GM21723 (cell line): ENCODE results near the gene MAS1.
"Not testable (repeated sequence)": the region's sequence is repeated elsewhere in the genome, so short reads cannot be mapped to it uniquely, and the experiment has no call there.

Experiments used
- ATAC-seq: cut with Tn5 transposase; IDR thresholded peaks from one replicate; pipeline ENCODE4 v1.9.1; 2021; ENCODE audit warnings: mild to moderate bottlenecking, moderate library complexity; ENCODE audit not compliant: unreplicated experiment

MAS1 gene

GRCh38 chr6:159890792-159891191 is at the start of gene MAS1:
Gene MAS1, plus strand, starts transcription at chr6:159890988. Its CDS starts 15,968 bp downstream, at chr6:159906956.
- ATAC-seq = no peak

GRCh38 chr6:159842035-159842434 is 48.8 kb upstream of the MAS1 start:
- no peak for ATAC-seq

- no peak for ATAC-seq
These were observed 45.8 kb upstream of the MAS1 start for GRCh38 chr6:159844737-159845645.

- not testable (repeated sequence) for ATAC-seq
These were observed 42.2 kb upstream of the MAS1 start for GRCh38 chr6:159848552-159848951.

DNA sequence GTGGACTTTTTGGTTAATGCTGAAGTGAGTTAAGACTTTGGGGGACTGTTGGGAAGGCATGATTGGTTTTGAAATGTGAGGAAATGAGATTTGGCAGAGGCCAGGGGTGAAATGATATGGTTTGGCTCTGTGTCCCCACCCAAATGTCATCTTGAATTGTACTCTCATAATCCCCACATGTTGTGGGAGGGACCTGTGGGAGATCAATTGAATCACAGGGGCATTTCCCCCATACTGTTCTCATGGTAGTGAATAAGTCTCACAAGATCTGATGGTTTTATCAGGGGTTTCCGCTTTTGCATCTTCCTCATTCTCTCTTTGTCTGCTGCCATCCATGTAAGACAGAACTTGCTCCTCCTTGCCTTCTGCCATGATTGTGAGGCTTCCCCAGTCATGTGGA is 40.9 kb upstream of the MAS1 start:
- not testable (repeated sequence) for ATAC-seq

DNA sequence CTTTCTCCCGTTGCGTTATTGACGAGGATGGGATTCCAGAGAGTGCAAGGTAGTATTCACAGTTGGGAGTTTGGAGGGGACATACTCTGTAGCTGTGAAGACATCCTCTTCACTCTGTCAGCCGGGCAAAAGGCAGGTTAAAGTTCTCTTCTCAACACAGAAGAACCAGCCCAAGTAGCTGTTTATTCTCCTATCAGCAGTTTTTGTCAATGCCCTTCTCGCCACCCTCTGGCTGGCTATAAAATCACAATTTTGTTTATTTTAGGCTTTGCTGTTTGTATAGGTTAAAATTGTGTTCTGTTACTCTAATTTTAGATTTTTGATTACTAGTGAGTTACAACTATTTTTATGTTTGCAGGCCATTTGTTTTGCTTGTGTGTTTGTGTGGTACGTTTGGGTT is 37.9 kb upstream of the MAS1 start:
- no peak for ATAC-seq

GRCh38 chr6:159853754-159854153 is 37.0 kb upstream of the MAS1 start:
- no peak for ATAC-seq

DNA sequence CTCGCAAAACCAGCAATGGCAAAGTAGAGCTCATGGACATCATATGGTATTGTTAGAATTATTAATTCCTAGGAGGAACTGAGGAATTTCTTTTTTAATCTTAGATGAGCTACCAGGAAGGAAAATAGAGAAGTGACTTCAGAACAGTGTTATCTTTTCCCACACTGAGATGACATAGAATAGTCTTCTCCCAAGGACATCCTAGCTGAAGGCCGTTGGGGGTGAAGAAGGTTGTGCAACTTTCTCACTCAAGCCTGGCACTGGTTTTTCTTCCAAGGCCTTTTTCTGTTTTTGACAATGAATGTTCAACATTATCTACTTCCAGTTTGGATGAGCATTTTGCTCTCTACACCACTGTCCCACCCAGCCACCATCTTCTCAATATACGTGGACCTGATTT is 35.8 kb upstream of the MAS1 start:
- ATAC-seq = no peak

GRCh38 chr6:159858259-159858658 is 32.5 kb upstream of the MAS1 start:
- ATAC-seq = no peak

DNA sequence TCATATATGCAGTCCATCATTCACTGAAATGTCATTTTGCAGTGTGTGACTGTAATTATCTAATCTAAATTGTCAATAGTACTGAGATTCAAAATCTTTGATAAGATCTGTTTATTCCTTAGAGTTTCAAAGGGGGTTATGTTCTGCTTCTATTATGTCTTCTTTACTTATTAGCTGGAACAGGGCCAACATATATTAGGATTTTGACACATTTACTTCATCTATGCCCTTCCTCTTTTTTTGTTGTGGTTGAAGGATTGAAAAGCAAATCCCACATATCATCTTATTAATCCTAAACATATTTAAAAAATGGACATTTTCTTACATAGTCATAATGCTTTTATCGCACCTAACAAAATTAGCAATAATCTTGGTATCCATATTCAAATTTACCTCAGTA is 30.3 kb upstream of the MAS1 start:
- ATAC-seq = no peak

- no peak for ATAC-seq
These were observed 28.7 kb upstream of the MAS1 start for GRCh38 chr6:159862103-159862502.

DNA sequence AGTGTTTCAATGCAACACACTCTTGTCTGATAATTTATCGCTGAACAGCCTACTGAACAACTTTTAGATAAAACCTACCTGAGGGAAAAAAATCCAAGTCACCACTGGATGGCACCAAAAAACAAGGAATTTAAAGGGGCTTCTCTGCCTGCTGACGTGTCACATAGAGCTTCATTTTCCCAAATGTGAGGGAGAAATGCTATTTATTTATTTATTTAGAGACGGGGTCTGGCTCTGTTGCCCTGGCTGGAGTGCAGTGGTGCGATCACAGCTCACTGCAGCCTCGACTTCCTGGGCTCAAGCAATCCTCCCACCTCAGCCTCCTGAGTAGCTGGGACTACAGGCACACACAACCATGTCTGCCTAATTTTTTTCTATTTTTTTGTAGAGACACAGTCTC is 27.4 kb upstream of the MAS1 start:
- peak; percentile 68 for ATAC-seq

DNA sequence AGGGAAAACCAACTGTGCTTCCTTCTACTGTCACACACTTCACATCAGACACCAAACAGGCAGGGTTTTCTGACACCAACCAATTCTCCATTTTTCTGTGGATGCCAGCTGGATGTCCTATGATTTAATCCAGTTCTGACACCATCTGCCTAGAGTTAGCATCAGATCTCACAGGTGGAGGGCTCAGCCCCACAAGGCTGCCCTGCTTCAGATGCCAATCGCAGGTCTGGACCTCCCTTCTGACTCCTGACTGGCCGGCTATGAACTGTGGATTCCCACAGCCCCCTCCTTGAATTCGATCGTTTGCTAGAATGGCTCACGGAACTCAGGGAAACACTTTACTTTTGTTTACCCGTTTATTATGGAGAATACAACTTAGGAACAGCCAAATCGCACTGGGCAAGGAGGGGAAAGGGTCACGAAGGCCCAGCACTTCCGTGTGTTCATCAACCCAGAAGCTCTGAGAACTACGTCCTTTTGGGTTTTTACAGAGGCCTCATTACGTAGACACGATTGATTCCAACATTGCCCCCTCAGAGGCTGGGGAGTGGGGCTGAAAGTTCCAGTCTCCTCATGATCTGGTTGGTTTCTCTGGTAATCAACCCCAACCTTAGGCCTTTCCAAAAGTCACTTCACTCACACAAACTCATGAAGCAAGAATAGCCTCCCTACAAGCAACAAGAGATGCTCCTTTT is 25.4 kb upstream of the MAS1 start:
- ATAC-seq = no peak

DNA sequence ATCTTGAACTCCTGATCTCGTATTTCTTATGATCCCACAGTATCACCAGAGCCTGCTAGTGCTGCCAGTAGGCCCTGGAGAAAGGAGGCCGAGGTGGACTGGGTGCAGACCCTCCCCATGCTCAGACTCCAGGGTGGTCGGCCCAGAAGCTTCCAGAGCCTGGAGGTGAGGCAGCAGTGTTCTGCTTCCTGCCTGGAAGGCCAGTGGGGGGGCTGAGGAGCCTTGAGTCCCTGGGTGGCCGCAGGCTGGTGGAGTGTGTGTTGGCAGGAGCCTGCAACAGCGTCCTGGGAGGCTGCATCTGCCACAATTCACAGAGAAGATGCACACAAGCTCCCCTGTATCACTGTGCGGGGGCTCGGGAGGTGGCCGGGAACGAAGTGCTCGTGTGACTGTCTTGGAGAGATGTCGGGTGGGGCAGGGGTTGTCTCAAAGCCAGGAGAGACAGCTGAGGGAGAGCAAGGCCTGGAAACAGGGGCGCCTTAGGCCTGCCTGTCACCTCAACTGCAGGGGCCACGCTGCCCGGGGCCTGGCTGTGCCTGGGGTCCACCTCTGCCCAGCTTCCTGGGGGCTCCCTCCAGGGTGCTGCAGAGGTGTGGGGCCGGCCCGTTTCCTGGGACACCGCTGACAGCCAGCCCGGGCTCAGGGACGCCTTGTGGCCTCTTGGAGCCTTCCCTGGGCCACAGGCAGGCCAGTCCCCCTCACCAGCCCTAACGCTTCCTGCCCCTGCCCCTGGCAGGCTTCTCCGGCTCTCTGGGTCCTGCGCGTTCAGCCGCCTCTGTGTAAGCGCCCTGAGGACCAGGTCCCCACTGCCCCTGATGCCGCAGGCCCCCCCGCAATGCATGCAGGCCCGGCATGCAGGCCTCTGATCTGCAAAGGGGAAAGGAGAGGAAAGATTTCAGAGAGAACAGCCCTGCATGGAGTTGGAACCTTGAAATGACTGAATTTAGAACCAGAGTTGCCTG is 24.2 kb upstream of the MAS1 start:
- ATAC-seq = no peak

DNA sequence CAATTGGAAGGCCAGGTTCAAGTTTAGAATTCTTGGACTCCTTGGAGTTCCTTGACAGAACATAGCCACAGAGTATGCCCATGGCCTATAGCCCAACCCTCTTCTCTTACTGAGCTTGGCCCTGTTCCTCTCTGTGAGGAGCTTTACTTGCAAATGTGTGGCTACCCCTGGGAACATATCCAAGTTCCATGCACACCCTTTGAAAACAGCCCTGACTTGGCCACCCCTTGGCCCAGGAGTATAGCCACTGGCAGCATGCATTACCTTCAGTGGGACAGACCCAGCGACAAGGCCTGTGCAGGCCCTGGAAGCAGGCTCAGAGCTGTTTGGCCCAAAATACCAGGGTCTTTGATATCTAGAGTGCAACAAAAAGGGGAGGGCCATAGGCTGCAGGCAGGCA is 19.5 kb upstream of the MAS1 start:
- ATAC-seq = no peak

- ATAC-seq = no peak
These were observed 18.9 kb upstream of the MAS1 start for GRCh38 chr6:159871906-159872305.

DNA sequence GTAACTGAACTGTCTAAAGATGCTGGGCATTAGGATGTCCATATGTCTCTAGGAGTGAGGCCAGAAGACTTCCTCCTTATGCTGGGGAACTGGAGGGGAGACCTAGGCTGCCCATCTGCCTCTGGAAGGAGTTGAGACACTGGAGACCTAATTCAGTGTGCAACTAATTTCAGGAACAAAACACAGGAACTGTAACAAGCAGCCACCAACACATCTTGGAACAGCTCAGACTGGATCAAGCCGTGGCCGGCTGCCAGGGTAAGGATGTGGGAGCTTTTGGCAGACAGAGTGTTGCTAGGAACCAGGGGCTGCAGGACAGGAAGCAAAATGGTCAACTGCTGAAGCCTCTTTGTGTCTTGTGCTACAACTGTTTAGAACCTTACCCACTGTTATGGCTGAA is 16.4 kb upstream of the MAS1 start:
- no peak for ATAC-seq

DNA sequence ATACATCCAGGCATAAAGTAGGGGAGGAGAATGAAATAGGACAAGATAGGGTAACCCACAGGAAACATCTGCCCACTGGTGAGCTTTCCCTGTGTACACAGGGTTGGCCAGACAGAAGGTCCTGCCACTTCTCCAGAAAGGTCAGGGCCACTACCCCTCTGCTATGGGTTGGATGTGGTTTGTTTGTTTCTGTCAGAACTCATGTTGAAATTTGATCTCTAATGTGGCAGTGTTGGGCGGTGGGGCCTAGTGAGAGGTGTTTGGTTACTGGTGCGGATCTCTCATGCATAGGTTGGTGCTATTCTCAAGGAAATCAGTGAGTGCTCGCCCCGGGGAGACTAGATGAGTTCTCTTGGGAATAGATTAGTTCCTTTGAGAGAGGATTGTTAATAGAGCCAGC is 15.6 kb upstream of the MAS1 start:
- no peak for ATAC-seq

DNA sequence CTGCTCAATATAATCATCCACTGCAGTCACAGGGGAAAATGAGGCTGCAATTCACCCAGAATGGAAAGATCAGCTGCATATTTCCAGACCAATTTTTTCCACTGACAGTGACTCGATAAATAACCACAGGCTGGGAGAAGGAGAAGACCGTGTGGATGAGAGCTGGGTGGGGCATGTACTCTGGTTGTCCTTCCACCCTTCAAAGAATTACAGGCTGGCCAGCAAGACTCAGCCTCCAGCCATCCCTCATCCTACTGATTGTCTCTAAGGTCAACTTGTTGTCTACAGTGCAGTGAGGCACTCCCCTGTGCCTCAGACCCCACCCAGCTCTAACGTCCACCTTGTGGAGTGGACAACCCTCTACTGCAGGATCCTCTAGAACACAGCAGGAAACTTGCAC is 14.5 kb upstream of the MAS1 start:
- ATAC-seq = no peak

GRCh38 chr6:159877256-159877808 is 13.5 kb upstream of the MAS1 start:
- no peak for ATAC-seq

DNA sequence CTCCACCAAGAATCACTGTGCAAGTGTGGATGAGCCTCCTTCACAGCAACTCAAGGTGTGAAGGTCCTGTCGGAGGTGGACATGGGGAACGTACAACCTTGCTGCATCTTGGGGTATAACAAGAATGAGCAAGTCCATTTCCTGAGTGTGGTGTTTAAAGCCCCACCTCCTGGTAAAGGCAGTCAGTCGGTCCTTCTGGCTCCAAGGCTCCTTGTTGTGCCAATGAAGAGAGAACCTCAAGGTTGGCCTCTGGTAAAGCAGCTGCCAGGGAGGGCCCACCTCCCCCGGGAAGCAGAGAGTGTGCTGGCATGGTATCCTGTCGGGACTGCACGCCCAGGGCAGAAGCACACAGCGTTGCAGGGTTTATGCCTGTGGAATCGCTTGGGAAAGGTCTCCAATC is 12.4 kb upstream of the MAS1 start:
- no peak for ATAC-seq
